Hepatocyte (in vitro differentiated cells): ENCODE results near the gene GMDS.
"Not testable (repeated sequence)": the region's sequence is repeated elsewhere in the genome, so short reads cannot be mapped to it uniquely, and the experiment has no call there.

Experiments
- CTCF ChIP-seq: fragments of 200-600 bp; sonication (generic); IDR thresholded peaks from 2 replicates; pipeline ENCODE4 v1.5.1; 2016; ENCODE audit warnings: antibody characterized with exemption, mild to moderate bottlenecking; ENCODE audit not compliant: poor library complexity
- EZH2 ChIP-seq: fragments of 200-600 bp; sonication (generic); IDR thresholded peaks from 2 replicates; pipeline ENCODE4 v1.6.1; 2016; ENCODE audit warnings: antibody characterized with exemption, mild to moderate bottlenecking, borderline replicate concordance
- EZH2phosphoT487 ChIP-seq: fragments of 200-600 bp; sonication (generic); IDR thresholded peaks from one replicate; pipeline ENCODE4 v1.6.1; 2018; ENCODE audit warnings: antibody characterized with exemption, mild to moderate bottlenecking, low read depth, moderate library complexity; ENCODE audit not compliant: unreplicated experiment, severe bottlenecking

- not testable (repeated sequence) for TF ChIP-seq EZH2, CTCF, EZH2phosphoT487
Observed at GRCh38 chr6:1691828-1692227, 553.6 kb downstream of the GMDS start.
